Measurements from ENCODE around the gene RBM34.

DNA sequence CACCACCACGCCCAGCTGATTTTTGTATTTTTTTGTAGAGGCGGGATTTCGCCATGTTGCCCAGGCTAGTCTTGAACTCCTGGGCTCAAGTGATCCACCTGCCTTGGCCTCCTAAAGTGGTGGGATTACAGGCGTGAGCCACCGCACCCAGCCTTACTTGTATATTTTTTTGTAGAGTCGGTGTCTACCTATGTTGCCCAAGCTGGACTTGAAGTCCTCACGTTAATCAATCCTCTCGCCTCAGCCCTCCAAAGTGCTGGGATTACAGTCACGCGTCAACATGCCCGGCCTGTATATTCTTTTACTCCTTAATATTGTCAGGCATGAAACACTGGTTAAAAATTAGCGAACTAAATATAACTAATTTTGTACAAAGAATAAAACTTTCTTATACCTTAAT lies 26.9 kb downstream of the RBM34 start:
- no peak for TF ChIP-seq MXI1 (IDR thresholded peaks at IDR 0.05; ENCODE audit: low read depth, low read length)
- no peak for TF ChIP-seq JUNB (IDR thresholded peaks at IDR 0.05)
- TF ChIP-seq SP1 (IDR thresholded peaks at IDR 0.05; ENCODE audit: low read depth, low read length) = no peak
- no peak for TF ChIP-seq POLR2A (IDR thresholded peaks at IDR 0.05; ENCODE audit: low read depth, low read length)

All from GM12878 (cell line).